Activated T-helper 1 cell treated with anti-CD3 and anti-CD28 coated beads, Interleukin-2, amount 50 U/mL, for 16 hours (primary cell): ENCODE data around the gene ATP7A.
"Not testable (repeated sequence)": the region's sequence is repeated elsewhere in the genome, so short reads cannot be mapped to it uniquely, and the experiment has no call there.

Experiments used
- DNase-seq, 2 donors: peaks; one replicate each; pipeline ENCODE4 v3.0.0-alpha.2; 2020; ENCODE audit warnings: low read depth in 1 of 2, low spot score in 1 of 2

The ATP7A gene

DNA sequence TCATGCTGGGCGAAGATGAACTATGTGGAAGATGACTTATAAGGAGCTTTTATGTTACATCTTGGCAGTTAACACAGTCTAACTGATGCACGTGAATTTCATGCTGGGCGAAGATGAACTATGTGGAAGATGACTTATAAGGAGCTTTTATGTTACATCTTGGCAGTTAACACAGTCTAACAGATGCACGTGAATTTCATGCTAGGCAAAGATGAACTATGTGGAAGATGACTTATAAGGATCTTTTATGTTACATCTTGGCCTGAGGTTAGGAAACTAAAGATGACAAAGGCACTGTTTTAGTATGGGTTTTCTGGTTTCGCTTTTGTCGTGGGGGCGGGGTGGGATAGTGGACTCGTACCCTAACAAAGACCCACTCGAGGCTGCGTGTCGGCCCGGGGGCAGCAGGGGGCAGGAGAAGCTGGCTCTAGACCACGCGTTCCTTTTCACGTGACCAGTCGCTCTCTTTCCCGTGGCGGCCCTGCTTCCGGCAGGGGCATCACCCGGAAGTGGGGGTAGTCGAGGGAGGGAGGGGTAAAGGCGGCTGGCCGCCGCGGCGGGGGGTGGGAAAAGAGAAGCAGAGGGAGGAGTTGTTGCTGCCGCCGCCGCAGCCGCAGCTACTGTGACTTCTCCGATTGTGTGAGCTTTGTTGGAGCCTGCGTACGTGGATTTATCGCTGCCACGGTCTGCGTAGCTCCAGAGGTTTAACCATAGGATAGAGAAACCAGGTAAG lies at the start of gene ATP7A:
Gene ATP7A, plus strand, starts transcription at position 586 of the 733 bp plus-strand sequence. CDS start 60,949 bp downstream, outside the sequence.
- peak; percentile 73 to 85 for DNase-seq

DNA sequence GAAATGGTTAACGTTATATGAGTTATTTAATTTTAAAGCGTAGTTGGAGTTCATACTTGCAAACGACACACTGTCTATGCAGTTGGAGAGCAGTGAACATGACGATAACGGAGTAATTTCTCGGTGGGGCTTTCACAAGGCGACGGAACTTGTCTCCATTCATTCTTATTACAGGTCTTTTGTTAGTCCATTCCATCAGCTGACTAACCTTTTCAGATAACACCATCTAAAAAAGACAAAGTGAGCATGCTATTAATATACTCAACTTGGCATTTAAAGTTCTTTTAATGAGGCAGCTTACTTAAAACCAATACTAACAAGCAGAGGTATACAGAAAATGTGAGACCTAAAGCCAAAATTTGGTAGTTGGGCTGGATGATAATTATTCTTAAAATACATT lies 35.1 kb upstream of the ATP7A start:
- DNase-seq: no peak

GRCh38 chrX:77881418-77881817 lies 29.1 kb upstream of the ATP7A start:
- not testable (repeated sequence) for DNase-seq

- DNase-seq: no peak
These were observed 17.6 kb upstream of the ATP7A start for GRCh38 chrX:77892887-77893286.

DNA sequence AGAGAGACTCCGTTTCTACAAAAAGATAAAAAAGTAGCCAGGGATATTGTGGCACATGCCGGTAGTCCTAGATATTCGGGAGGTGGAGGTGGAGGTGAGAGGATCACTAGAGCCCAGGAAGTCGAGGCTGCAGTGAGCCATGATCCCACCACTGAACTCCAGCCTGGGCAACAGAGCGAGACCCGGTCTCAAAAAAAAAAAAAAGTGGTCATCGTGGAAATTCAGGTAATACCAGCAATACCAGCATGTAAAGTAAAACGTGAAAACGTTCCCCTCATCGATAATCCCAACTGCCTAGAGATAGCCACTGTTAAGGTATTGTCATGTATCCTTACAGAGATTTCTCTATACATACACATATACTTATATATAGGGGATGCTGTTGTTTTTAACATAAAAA lies 16.8 kb upstream of the ATP7A start:
- no peak for DNase-seq

GRCh38 chrX:77894921-77895886 lies 15.3 kb upstream of the ATP7A start, which contains the start of gene MAGT1:
MAGT1 (minus strand) TSS chrX:77895435; CDS start chrX:77895410, 25 bp downstream.
- DNase-seq: peak; percentile 62 to 84

DNA sequence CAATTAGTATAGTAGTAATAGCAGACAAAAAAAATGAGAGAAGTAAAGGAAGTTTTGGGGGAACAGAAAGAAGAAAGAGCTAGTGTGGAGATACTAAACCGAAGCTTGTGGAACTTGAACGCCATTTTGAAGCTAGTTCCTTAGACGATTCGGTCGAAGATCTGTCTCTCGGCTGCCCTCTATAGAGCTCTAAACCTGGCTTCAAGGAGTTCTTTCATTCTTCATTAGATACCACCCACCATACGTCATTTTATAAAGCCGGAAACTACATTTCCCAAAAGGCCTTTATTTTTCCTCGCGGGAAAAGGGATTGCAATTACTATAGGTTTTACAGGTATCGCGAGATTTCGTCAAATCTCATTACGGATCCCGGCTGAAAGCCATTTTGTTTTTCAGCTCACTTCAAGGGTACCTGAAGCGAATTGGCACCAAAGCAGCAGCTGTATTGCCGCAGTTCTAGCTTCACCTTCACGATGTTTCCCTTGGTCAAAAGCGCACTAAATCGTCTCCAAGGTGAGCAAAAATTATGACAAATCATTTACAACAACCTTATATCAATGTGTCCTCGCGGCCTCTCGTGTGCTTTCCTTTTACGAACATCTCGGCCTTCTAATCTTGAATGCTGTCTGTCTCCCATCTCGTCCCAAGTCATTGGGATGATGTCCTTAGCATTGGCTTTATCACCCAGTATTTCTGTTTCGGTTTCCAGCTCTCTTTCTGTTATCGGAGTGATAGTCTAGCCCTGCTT lies 11.2 kb upstream of the ATP7A start, which contains the start of gene COX7B:
Gene COX7B, plus strand, starts transcription at position 388 of the 748 bp plus-strand sequence. Its CDS starts 86 bp downstream, at position 474.
- peak in 1 of 2 donors; percentile 42 for DNase-seq

GRCh38 chrX:77900688-77901087 lies 9.8 kb upstream of the ATP7A start:
- no peak for DNase-seq

- no peak for DNase-seq
These were observed 9.0 kb upstream of the ATP7A start for GRCh38 chrX:77901506-77901905.

- DNase-seq: no peak
These were observed 6.9 kb downstream of the ATP7A start for GRCh38 chrX:77917294-77917933.

DNA sequence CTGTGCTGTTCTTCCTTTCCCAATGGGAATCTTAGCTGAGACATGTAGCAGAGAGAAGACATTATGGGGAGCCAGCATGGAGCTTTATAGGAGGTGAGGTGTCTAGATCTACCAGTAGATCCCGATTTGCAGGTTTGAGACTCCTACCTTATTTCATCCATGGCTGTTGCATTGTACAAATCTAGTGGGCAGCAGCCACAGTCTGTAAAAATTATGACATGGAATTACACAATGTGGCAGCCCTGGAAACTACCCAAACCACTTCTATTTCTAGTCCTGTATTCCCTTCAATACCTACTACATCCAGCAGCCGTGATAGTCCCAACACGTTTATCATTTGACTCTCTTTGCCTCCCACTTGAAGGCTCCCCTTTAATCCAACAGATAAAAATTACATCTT lies 8.1 kb downstream of the ATP7A start:
- DNase-seq: no peak

DNA sequence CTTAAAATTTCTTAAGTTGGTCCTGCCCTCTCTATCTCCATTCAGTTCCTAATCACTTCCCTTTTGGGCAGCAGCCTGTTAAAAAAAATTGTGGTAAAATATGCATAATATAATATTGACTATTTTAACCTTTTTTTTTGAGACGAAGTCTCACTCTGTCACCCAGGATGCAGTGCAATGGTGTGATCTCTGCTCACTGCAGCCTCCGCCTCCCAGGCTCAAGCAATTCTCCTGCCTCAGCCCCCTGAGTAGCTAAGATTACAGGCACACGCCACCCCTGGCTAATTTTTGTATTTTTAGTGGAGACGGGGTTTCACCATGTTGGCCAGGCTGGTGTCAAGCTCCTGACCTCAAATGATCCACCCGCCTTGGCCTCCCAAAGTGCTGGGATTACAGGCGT lies 8.9 kb downstream of the ATP7A start:
- DNase-seq: not testable (repeated sequence)

DNA sequence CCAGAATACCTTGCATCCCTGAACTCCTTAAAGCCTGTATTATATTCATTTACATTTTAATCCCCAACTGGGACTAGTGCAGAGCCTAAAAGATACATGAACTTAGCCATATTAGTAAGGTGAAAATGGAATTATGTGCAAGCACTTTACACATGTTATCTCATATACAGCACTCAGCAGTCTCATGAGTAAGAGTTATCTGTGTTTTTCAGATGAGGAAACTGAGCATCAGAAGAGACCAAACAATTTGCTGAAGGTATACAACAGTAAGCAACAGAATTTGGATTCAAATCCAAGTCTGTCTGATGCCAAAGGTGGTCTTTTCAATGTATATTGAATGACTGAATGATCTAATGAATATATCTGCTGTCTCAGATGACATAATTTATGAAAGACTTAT lies 12.3 kb downstream of the ATP7A start:
- no peak for DNase-seq

DNA sequence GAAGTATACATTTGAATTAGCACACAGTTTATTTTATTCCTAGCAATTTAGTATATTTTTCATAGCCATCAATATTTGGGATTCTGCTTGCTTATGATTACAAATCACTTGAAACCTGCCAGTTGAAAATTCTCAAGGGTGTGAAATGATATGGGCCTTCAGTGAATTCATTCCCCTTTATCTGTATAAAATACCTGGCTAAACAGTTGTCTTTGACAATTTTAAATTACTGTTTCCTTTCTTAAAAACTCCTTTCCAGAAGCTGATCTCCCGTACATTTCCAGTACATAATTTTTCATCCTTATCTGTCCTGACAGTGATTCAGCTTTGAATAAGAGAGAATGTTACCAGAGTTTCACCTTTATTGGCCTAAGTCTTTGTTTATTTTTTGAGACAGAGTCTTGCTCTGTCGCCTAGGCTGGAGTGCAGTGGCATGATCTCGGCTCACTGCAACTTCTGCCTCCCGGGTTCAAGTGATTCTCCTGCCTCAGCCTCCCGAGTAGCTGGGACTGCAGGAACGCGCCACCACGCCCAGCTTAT lies 13.9 kb downstream of the ATP7A start:
- no peak for DNase-seq

GRCh38 chrX:77925764-77926163 lies 15.3 kb downstream of the ATP7A start:
- no peak for DNase-seq

- DNase-seq: no peak
These were observed 20.1 kb downstream of the ATP7A start for GRCh38 chrX:77930581-77930980.

DNA sequence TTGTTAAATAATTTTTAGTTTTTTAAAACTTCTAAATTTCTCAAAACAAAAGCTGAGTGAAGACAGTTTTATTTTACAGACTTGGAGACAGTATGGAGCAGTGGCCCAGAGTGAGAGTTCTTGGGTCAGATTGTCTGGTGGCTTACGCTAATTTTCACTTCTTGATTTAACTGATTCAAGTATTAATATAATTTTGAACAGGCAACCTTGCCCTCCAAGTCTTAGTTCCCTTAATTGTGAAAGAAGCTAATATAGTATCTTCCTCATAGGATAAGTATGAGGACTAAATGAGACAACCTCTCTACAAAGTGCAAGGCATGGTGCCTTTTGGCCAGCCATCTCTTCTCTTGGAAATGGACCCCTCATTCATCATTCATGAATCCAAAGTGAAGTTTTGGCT lies 25.4 kb downstream of the ATP7A start:
- no peak for DNase-seq

DNA sequence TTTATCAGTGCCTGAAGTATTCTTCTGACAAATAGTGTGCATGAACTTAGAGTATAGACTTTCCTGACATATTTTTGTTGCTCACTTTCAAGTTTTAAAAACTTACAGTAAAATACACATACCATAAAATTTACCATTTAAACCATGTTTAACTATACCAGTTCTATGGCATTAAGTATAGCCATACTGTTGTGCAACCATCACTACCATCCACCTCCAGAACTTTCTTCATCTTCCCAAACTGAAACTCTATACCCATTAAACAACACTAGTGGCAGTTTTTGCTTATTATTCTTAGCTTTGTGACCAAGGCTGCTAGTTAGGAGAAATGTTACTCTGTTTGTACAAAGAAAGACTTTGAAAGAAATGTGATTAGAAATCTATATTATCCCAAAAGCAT lies 25.8 kb downstream of the ATP7A start:
- no peak for DNase-seq

DNA sequence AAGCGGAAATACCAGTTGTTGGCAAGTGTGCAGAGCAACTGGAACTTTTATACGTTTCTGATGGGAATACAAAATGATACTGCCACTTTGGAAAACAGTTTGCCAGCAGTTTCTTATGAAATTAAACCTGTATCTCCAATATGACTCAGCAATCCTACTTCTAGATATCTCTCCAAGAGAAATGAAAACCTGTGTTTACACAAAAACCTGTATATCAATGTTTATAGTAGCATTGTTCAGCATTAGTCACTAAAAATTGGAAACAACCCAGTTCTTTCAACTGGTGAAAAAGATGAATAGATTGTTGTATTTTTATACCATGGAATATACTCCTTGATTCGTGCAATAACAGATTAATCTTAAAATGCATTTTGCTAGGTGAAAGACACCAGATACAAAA lies 26.8 kb downstream of the ATP7A start:
- no peak for DNase-seq

- DNase-seq: no peak
These were observed 27.7 kb downstream of the ATP7A start for GRCh38 chrX:77938083-77938680.
